B cell (primary cell): ENCODE results near the gene CCDC80. TPM values are rescaled to one million over a fixed set of nuclear protein-coding genes. Genes with fewer than 3 reads are reported as not detected.

Experiments
- ATAC-seq: fragments of 200-7000 bp; cut with Tn5 transposase; one replicate; pipeline ENCODE4 v1.10.0; 2021; ENCODE audit warnings: low read depth, mild to moderate bottlenecking, moderate number of reproducible peaks, moderate library complexity
- CTCF ChIA-PET: fragments of 350-600 bp; sonication (Branson Sonifier 250); formaldehyde crosslinking; loops from one replicate; lab custom pipeline; 2021; ENCODE audit warnings: antibody characterized with exemption, inconsistent platforms; lab: Charles Lee
- POLR2A ChIA-PET: fragments of 350-600 bp; sonication (Branson Sonifier 250); formaldehyde crosslinking; loops from one replicate; lab custom pipeline; 2021; ENCODE audit warnings: antibody characterized with exemption; lab: Charles Lee
- DNase-seq: peaks from one replicate; pipeline ENCODE4 v3.0.0; 2013
- H2AFZ ChIP-seq: 2 replicates; pipeline ENCODE4 v1.6.1; 2012; ENCODE audit warnings: mild to moderate bottlenecking, low read depth, low read length; ENCODE audit not compliant: insufficient read depth, poor library complexity, severe bottlenecking
- H3K27ac ChIP-seq, 2 donors: 1 replicate in 1 of 2; 2 replicates in 1 of 2; pipeline ENCODE4 v1.5.1; 2012 to 2013; ENCODE audit warnings: low read length in 2 of 2, mild to moderate bottlenecking in 2 of 2, moderate library complexity in 1 of 2
- H3K27me3 ChIP-seq, 4 experiments: fragments of 200-600 bp in 1 of 4; sonication (generic) in 1 of 4; replicated peaks in 1 of 4; 1 replicate in 2 of 4; 2 replicates in 2 of 4; pipeline versions ENCODE4 v1.6.1 to v1.7.0; 2013 to 2016; ENCODE audit warnings: low read length in 3 of 4, mild to moderate bottlenecking in 2 of 4, mixed read lengths in 1 of 4, moderate library complexity in 1 of 4; ENCODE audit not compliant: insufficient read depth in 4 of 4, control insufficient read depth in 3 of 4; ENCODE audit errors: control extremely low read depth in 1 of 4
- H3K36me3 ChIP-seq, 2 experiments: replicated peaks in 1 of 2; 1 replicate in 1 of 2; 2 replicates in 1 of 2; pipeline versions ENCODE4 v1.6.1 to v1.7.1; 2013; ENCODE audit warnings: low read length in 1 of 2; ENCODE audit not compliant: insufficient read depth in 2 of 2, control insufficient read depth in 1 of 2; ENCODE audit errors: control extremely low read depth in 1 of 2, extremely low read depth in 1 of 2
- H3K4me1 ChIP-seq, 2 donors: fragments of 200-600 bp in 1 of 2; sonication (generic) in 1 of 2; 1 replicate in 1 of 2; 2 replicates in 1 of 2; pipeline versions ENCODE4 v1.5.1 to v1.6.1; 2013 to 2017; ENCODE audit warnings: low read length in 2 of 2; ENCODE audit not compliant: control insufficient read depth in 2 of 2, insufficient read depth in 2 of 2
- H3K4me2 ChIP-seq: replicated peaks from 2 replicates; pipeline ENCODE3; 2012; ENCODE audit warnings: mild to moderate bottlenecking, low read depth, low read length; ENCODE audit not compliant: poor library complexity, severe bottlenecking
- H3K4me3 ChIP-seq, 5 experiments: fragments of 200-600 bp in 1 of 5; sonication (generic) in 1 of 5; 1 replicate in 3 of 5; 2 replicates in 2 of 5; pipeline versions ENCODE4 v1.5.1 to v1.7.0; 2011 to 2016; ENCODE audit warnings: low read length in 4 of 5, mild to moderate bottlenecking in 4 of 5, low read depth in 2 of 5, control low read depth in 1 of 5, moderate library complexity in 1 of 5; ENCODE audit not compliant: insufficient read depth in 1 of 5; ENCODE audit errors: control extremely low read depth in 1 of 5, extremely low read depth in 1 of 5
- H3K79me2 ChIP-seq: fragments of 200-600 bp; sonication (generic); one replicate; pipeline ENCODE4 v1.6.0; 2016; ENCODE audit warnings: low read length; ENCODE audit not compliant: control insufficient read depth, insufficient read depth
- H3K9ac ChIP-seq: fragments of 200-600 bp; sonication (generic); 2 replicates; pipeline ENCODE4 v1.6.1; 2017; ENCODE audit warnings: mild to moderate bottlenecking, low read length, moderate library complexity
- H3K9me3 ChIP-seq, 3 donors: one replicate each; pipeline versions ENCODE4 v1.6.1 to v1.7.1; 2013; ENCODE audit warnings: low read length in 2 of 3; ENCODE audit not compliant: control insufficient read depth in 2 of 3, insufficient read depth in 1 of 3; ENCODE audit errors: control extremely low read depth in 1 of 3
- H4K20me1 ChIP-seq: 2 replicates; pipeline ENCODE4 v1.6.0; 2012; ENCODE audit warnings: mild to moderate bottlenecking, low read length; ENCODE audit not compliant: insufficient read depth, control insufficient read depth, poor library complexity, severe bottlenecking
- H3K27ac Mint-ChIP-seq: one replicate; pipeline ENCODE4 v1.8.0; 2021; ENCODE audit warnings: mixed read lengths
- H3K27me3 Mint-ChIP-seq: one replicate; pipeline ENCODE4 v1.8.0; 2021; ENCODE audit warnings: mixed read lengths
- H3K4me1 Mint-ChIP-seq: one replicate; pipeline ENCODE4 v1.8.0; 2021; ENCODE audit warnings: mixed read lengths
- H3K4me3 Mint-ChIP-seq: one replicate; pipeline ENCODE4 v1.8.0; 2021; ENCODE audit warnings: mixed read lengths
- H3K9me3 Mint-ChIP-seq: one replicate; pipeline ENCODE4 v1.8.0; 2022; ENCODE audit warnings: mixed read lengths; ENCODE audit not compliant: insufficient read depth
- EZH2 ChIP-seq: IDR thresholded peaks from 2 replicates; pipeline ENCODE4 v1.6.1; 2012; ENCODE audit warnings: borderline replicate concordance, low read depth, mild to moderate bottlenecking, moderate library complexity, low read length; ENCODE audit not compliant: insufficient read depth, poor library complexity, severe bottlenecking
- WGBS: methylation state at CpG from one replicate; pipeline ENCODE4 v1.1.5; 2013; ENCODE audit warnings: missing lambda C conversion rate; ENCODE audit not compliant: insufficient coverage; 5-methylcytosine and 5-hydroxymethylcytosine counted together
- intact Hi-C: fragments of 100-400 bp; cut with micrococcal nuclease; formaldehyde crosslinking; loops from one replicate; pipeline ENCODE4 v1.10.0; 2022
- polyA plus RNA-seq: library from polyadenylated mRNA; depleted of rRNA; stranded (reverse); fragments of >200 nt; gene quantifications from 2 replicates; pipeline ENCODE4 v1.2.3, GENCODE V29; 2012
- total RNA-seq, 2 donors: library from RNA; stranded (reverse); fragments of 120-200 nt in 1 of 2; gene quantifications; 1 replicate in 1 of 2; 2 replicates in 1 of 2; pipeline versions ENCODE4 v1.2.3 to v1.2.4, GENCODE V29; 2013 to 2022
- TF ChIP-seq, protein P1 (sequence below): fragments of 200-600 bp; IDR thresholded peaks from one replicate; pipeline ENCODE4 v1.8.0; 2022; ENCODE audit warnings: antibody characterized with exemption, mild to moderate bottlenecking

CCDC80 gene
- total and polyA plus RNA-seq, 2 donors (not counting 1 experiment from before 2014, with no cell fraction given) = under 0.01 TPM; not detected in 1

GRCh38 chr3:112555535-112556170 lies 85.3 kb downstream of the CCDC80 start:
- Mint-ChIP-seq H3K4me1 (peaks cover 48% of the 10 kb centered on the region), H3K27me3 (no peaks in the 10 kb centered on the region), H3K9me3 (no peaks in the 10 kb centered on the region), H3K27ac (peak overlapping the region; percentile 20), H3K4me3 (no peak overlapping the region)
- Histone ChIP-seq H3K27me3 (no peaks in the 10 kb centered on the region), H3K9me3 (no peaks in the 10 kb centered on the region), H3K36me3 (peaks cover 3 to 5% of the 10 kb centered on the region in 2 experiments), H3K4me2 (no peak overlapping the region), H3K27ac (peak overlapping the region in 1 of 2 donors; percentile 1), H4K20me1 (peaks cover 18% of the 10 kb centered on the region), H3K4me1 (peaks cover 9 to 34% of the 10 kb centered on the region in 2 donors), H2AFZ (no peak overlapping the region), H3K4me3 (no peak overlapping the region), H3K9ac (no peak overlapping the region), H3K79me2 (peaks cover 79% of the 10 kb centered on the region)
- intact Hi-C loops = no loop called here
- ChIA-PET POLR2A (no interaction called here), CTCF (interaction anchor here (1.0 to 1.2 kb wide), 2 partner anchors 13 to 263 kb away, joined by 3 to 5 read pairs; no protein-coding TSS in a partner anchor)
- TF ChIP-seq, protein P1, sequence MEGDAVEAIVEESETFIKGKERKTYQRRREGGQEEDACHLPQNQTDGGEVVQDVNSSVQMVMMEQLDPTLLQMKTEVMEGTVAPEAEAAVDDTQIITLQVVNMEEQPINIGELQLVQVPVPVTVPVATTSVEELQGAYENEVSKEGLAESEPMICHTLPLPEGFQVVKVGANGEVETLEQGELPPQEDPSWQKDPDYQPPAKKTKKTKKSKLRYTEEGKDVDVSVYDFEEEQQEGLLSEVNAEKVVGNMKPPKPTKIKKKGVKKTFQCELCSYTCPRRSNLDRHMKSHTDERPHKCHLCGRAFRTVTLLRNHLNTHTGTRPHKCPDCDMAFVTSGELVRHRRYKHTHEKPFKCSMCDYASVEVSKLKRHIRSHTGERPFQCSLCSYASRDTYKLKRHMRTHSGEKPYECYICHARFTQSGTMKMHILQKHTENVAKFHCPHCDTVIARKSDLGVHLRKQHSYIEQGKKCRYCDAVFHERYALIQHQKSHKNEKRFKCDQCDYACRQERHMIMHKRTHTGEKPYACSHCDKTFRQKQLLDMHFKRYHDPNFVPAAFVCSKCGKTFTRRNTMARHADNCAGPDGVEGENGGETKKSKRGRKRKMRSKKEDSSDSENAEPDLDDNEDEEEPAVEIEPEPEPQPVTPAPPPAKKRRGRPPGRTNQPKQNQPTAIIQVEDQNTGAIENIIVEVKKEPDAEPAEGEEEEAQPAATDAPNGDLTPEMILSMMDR = no peak
- TF ChIP-seq EZH2 = no peak
- no peak for ATAC-seq
- whole genome bisulfite sequencing = no CpG with 5 or more reads among the region's 1 CpG
- DNase-seq = no peak

- Histone ChIP-seq H4K20me1 (peaks cover 2% of the 10 kb centered on the region), H3K4me1 (peaks cover 0 to 9% of the 10 kb centered on the region in 2 donors), H3K27ac (no peak overlapping the region), H3K27me3 (no peaks in the 10 kb centered on the region), H3K36me3 (peaks cover 7 to 39% of the 10 kb centered on the region in 2 experiments), H3K4me2 (no peak overlapping the region), H3K9me3 (no peaks in the 10 kb centered on the region), H2AFZ (no peak overlapping the region), H3K9ac (no peak overlapping the region), H3K4me3 (no peak overlapping the region), H3K79me2 (peaks cover 40% of the 10 kb centered on the region)
- Mint-ChIP-seq H3K4me1 (peaks cover 22% of the 10 kb centered on the region), H3K27me3 (no peaks in the 10 kb centered on the region), H3K27ac (no peak overlapping the region), H3K9me3 (no peaks in the 10 kb centered on the region), H3K4me3 (no peak overlapping the region)
- POLR2A ChIA-PET = no interaction called here
- TF ChIP-seq EZH2 = no peak
- TF ChIP-seq, protein P1 = no peak
- DNase-seq = no peak
- ATAC-seq = no peak
- CTCF ChIA-PET = interaction anchor here (1.0 to 1.2 kb wide), 2 partner anchors 228 to 258 kb away, joined by 3 to 4 read pairs; partner anchors contain the start of gene SLC9C1
- intact Hi-C loops = no loop called here
- no CpG with 5 or more reads among the region's 1 CpG for WGBS
Observed at GRCh38 chr3:112550859-112551258, 90.1 kb downstream of the CCDC80 start.
